ENCODE measurements around the gene GAS2. TPM values are rescaled to one million over a fixed set of nuclear protein-coding genes. Genes with fewer than 3 reads are reported as not detected.

Gene GAS2
- polyA plus RNA-seq, 3 donors = 0.86 to 1.00 (median 0.89) TPM

DNA sequence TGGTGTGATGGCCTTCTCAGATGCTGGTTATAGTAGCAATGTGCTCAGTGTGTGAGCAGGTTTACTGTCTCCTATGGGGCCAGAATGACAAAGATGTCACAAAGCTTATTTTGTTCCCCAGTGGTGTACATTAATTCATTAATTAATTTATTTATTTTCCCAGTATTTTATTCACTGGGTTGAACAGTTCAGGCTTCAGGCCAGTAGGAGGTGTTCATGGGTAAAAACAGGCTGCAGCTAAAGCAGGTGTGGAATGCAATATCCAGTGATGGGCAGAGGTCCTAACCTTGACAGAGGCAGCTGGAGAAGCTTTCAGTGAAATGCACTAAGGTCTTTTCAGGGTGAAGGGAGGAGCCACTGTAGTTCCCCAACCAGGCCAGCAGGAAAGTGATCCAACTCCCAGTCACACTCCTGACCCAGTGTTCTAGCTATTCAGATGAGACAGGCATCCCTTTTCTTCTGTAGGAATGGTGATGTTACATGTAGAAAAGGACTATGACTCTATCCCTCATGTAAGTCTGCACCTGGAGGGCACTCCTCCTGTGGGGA is 33.0 kb upstream of the GAS2 start:
- Histone ChIP-seq H3K79me2 (ENCODE audit: insufficient read depth, low read length) (no peaks in the 10 kb centered on the region), H3K27me3 (ENCODE audit: control insufficient read depth in 2 of 2, insufficient read depth in 2 of 2, low read length in 2 of 2) (no peaks in the 10 kb centered on the region), H3K27ac (ENCODE audit: low read depth in 1 of 2, low read length in 2 of 2) (no peak overlapping the region), H2AFZ (ENCODE audit: insufficient read depth, low read depth, low read length, poor library complexity, severe bottlenecking) (no peak overlapping the region), H3K4me1 (ENCODE audit: control insufficient read depth in 1 of 2, insufficient read depth in 2 of 2, low read length in 2 of 2) (no peaks in the 10 kb centered on the region), H4K20me1 (ENCODE audit: insufficient read depth, low read length) (no peaks in the 10 kb centered on the region), H3K9ac (ENCODE audit: insufficient read depth, low read length, poor library complexity, severe bottlenecking) (no peak overlapping the region), H3K4me3 (replicated peaks in 1 of 3; ENCODE audit: low read depth in 2 of 3, low read length in 3 of 3) (no peak overlapping the region), H3K36me3 (replicated peaks in 1 of 2; ENCODE audit: control insufficient read depth in 1 of 2, insufficient read depth in 2 of 2, low read length in 2 of 2) (no peaks in the 10 kb centered on the region), H3K4me2 (replicated peaks; ENCODE audit: extremely low read depth, low read length, poor library complexity, severe bottlenecking) (no peak overlapping the region), H3K9me3 (replicated peaks in 1 of 2; ENCODE audit: control insufficient read depth in 1 of 2, insufficient read depth in 1 of 2, low read length in 2 of 2) (no peaks in the 10 kb centered on the region)
- Mint-ChIP-seq H3K36me3 (no peaks in the 10 kb centered on the region), H3K4me1 (peaks cover 2% of the 10 kb centered on the region), H3K4me3 (no peak overlapping the region), H3K27ac (no peak overlapping the region), H3K27me3 (ENCODE audit: low read depth in 3 of 3) (peaks cover 0 to 2% (median 0%) of the 10 kb centered on the region in 3 donors), H3K9me3 (peaks cover 0 to 5% (median 0%) of the 10 kb centered on the region in 7 donors)
- DNase-seq = no peak
- intact Hi-C loops (cut with micrococcal nuclease) = no loop called here
- TF ChIP-seq, protein P1, sequence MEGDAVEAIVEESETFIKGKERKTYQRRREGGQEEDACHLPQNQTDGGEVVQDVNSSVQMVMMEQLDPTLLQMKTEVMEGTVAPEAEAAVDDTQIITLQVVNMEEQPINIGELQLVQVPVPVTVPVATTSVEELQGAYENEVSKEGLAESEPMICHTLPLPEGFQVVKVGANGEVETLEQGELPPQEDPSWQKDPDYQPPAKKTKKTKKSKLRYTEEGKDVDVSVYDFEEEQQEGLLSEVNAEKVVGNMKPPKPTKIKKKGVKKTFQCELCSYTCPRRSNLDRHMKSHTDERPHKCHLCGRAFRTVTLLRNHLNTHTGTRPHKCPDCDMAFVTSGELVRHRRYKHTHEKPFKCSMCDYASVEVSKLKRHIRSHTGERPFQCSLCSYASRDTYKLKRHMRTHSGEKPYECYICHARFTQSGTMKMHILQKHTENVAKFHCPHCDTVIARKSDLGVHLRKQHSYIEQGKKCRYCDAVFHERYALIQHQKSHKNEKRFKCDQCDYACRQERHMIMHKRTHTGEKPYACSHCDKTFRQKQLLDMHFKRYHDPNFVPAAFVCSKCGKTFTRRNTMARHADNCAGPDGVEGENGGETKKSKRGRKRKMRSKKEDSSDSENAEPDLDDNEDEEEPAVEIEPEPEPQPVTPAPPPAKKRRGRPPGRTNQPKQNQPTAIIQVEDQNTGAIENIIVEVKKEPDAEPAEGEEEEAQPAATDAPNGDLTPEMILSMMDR (IDR thresholded peaks at IDR 0.05) = no peak

DNA sequence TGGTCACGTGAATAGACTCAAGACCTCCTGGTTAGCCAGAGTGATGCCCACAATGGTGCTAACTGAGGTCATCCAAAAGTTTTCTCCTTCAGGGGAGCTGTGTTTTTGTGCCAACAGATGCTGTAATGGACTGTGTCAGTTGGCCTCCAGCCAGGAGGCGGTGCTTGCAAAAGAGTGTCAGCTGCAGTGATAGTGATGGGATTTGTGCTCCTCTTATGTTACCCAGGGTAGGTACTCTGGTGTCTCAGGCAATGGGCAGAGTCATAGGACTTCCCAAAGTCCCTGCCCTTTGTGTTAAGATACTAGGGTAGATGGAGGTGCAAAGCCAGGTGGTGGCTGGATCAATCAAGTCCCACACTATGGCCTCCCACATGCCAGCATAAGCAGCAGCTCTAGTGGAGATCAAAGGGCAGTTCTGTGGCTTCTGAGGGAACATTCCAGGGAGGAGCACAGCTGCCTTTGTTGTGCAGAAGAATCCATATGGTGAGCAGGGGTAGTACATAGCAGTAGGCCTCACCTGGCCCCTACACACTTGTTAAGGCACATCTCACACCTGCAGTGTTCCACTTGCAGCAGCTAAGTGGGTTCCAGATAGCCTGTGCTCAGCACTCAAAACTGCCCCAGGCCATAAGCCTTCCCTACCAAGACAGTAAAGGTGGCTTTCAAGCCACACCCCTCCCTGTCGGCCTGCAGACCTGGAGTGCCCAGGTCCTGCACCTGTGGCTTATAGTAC is 31.3 kb upstream of the GAS2 start:
- Histone ChIP-seq H3K4me3 (replicated peaks in 1 of 3; ENCODE audit: low read depth in 2 of 3, low read length in 3 of 3) (no peak overlapping the region), H2AFZ (ENCODE audit: insufficient read depth, low read depth, low read length, poor library complexity, severe bottlenecking) (no peak overlapping the region), H3K4me2 (replicated peaks; ENCODE audit: extremely low read depth, low read length, poor library complexity, severe bottlenecking) (no peak overlapping the region), H3K27ac (ENCODE audit: low read depth in 1 of 2, low read length in 2 of 2) (no peak overlapping the region), H3K9ac (ENCODE audit: insufficient read depth, low read length, poor library complexity, severe bottlenecking) (no peak overlapping the region), H3K79me2 (ENCODE audit: insufficient read depth, low read length) (no peaks in the 10 kb centered on the region), H3K27me3 (ENCODE audit: control insufficient read depth in 2 of 2, insufficient read depth in 2 of 2, low read length in 2 of 2) (no peaks in the 10 kb centered on the region), H3K4me1 (ENCODE audit: control insufficient read depth in 1 of 2, insufficient read depth in 2 of 2, low read length in 2 of 2) (no peaks in the 10 kb centered on the region), H3K36me3 (replicated peaks in 1 of 2; ENCODE audit: control insufficient read depth in 1 of 2, insufficient read depth in 2 of 2, low read length in 2 of 2) (no peaks in the 10 kb centered on the region), H4K20me1 (ENCODE audit: insufficient read depth, low read length) (no peaks in the 10 kb centered on the region), H3K9me3 (replicated peaks in 1 of 2; ENCODE audit: control insufficient read depth in 1 of 2, insufficient read depth in 1 of 2, low read length in 2 of 2) (no peaks in the 10 kb centered on the region)
- Mint-ChIP-seq H3K4me3 (no peak overlapping the region), H3K27ac (no peak overlapping the region), H3K9me3 (peaks cover 0 to 5% (median 0%) of the 10 kb centered on the region in 7 donors), H3K4me1 (peaks cover 2% of the 10 kb centered on the region), H3K27me3 (ENCODE audit: low read depth in 3 of 3) (peaks cover 0 to 2% (median 0%) of the 10 kb centered on the region in 3 donors), H3K36me3 (no peaks in the 10 kb centered on the region)
- no peak for DNase-seq
- intact Hi-C loops (cut with micrococcal nuclease) = no loop called here
- TF ChIP-seq, protein P1 (IDR thresholded peaks at IDR 0.05) = no peak
- WGBS (ENCODE audit: insufficient coverage) = 90% methylated on average over 3 of the region's 3 CpGs

Data from CD14-positive monocyte (primary cell).